ENCODE measurements around the gene PLXNB3.

- no peak for TF ChIP-seq CTCF (IDR thresholded peaks at IDR 0.05)
- no peak for TF ChIP-seq POLR2AphosphoS5 (IDR thresholded peaks at IDR 0.05)
- TF ChIP-seq POLR2A (IDR thresholded peaks at IDR 0.05), result no peak
Measured at GRCh38 chrX:153782313-153782712, 18.3 kb downstream of the PLXNB3 start.
